B cell (primary cell): ENCODE measurements around the gene RPTOR. TPM values are rescaled to one million over a fixed set of nuclear protein-coding genes. Genes with fewer than 3 reads are reported as not detected.

Experiments
- ATAC-seq: fragments of 200-7000 bp; cut with Tn5 transposase; one replicate; pipeline ENCODE4 v1.10.0; 2021; ENCODE audit warnings: low read depth, mild to moderate bottlenecking, moderate number of reproducible peaks, moderate library complexity
- CTCF ChIA-PET: fragments of 350-600 bp; sonication (Branson Sonifier 250); formaldehyde crosslinking; loops from one replicate; lab custom pipeline; 2021; ENCODE audit warnings: antibody characterized with exemption, inconsistent platforms; lab: Charles Lee
- POLR2A ChIA-PET: fragments of 350-600 bp; sonication (Branson Sonifier 250); formaldehyde crosslinking; loops from one replicate; lab custom pipeline; 2021; ENCODE audit warnings: antibody characterized with exemption; lab: Charles Lee
- DNase-seq: peaks from one replicate; pipeline ENCODE4 v3.0.0; 2013
- H2AFZ ChIP-seq: 2 replicates; pipeline ENCODE4 v1.6.1; 2012; ENCODE audit warnings: mild to moderate bottlenecking, low read depth, low read length; ENCODE audit not compliant: insufficient read depth, poor library complexity, severe bottlenecking
- H3K27ac ChIP-seq, 2 donors: 1 replicate in 1 of 2; 2 replicates in 1 of 2; pipeline ENCODE4 v1.5.1; 2012 to 2013; ENCODE audit warnings: low read length in 2 of 2, mild to moderate bottlenecking in 2 of 2, moderate library complexity in 1 of 2
- H3K27me3 ChIP-seq, 4 experiments: fragments of 200-600 bp in 1 of 4; sonication (generic) in 1 of 4; replicated peaks in 1 of 4; 1 replicate in 2 of 4; 2 replicates in 2 of 4; pipeline versions ENCODE4 v1.6.1 to v1.7.0; 2013 to 2016; ENCODE audit warnings: low read length in 3 of 4, mild to moderate bottlenecking in 2 of 4, mixed read lengths in 1 of 4, moderate library complexity in 1 of 4; ENCODE audit not compliant: insufficient read depth in 4 of 4, control insufficient read depth in 3 of 4; ENCODE audit errors: control extremely low read depth in 1 of 4
- H3K36me3 ChIP-seq, 2 experiments: replicated peaks in 1 of 2; 1 replicate in 1 of 2; 2 replicates in 1 of 2; pipeline versions ENCODE4 v1.6.1 to v1.7.1; 2013; ENCODE audit warnings: low read length in 1 of 2; ENCODE audit not compliant: insufficient read depth in 2 of 2, control insufficient read depth in 1 of 2; ENCODE audit errors: control extremely low read depth in 1 of 2, extremely low read depth in 1 of 2
- H3K4me1 ChIP-seq, 2 donors: fragments of 200-600 bp in 1 of 2; sonication (generic) in 1 of 2; 1 replicate in 1 of 2; 2 replicates in 1 of 2; pipeline versions ENCODE4 v1.5.1 to v1.6.1; 2013 to 2017; ENCODE audit warnings: low read length in 2 of 2; ENCODE audit not compliant: control insufficient read depth in 2 of 2, insufficient read depth in 2 of 2
- H3K4me2 ChIP-seq: replicated peaks from 2 replicates; pipeline ENCODE3; 2012; ENCODE audit warnings: mild to moderate bottlenecking, low read depth, low read length; ENCODE audit not compliant: poor library complexity, severe bottlenecking
- H3K4me3 ChIP-seq, 5 experiments: fragments of 200-600 bp in 1 of 5; sonication (generic) in 1 of 5; 1 replicate in 3 of 5; 2 replicates in 2 of 5; pipeline versions ENCODE4 v1.5.1 to v1.7.0; 2011 to 2016; ENCODE audit warnings: low read length in 4 of 5, mild to moderate bottlenecking in 4 of 5, low read depth in 2 of 5, control low read depth in 1 of 5, moderate library complexity in 1 of 5; ENCODE audit not compliant: insufficient read depth in 1 of 5; ENCODE audit errors: control extremely low read depth in 1 of 5, extremely low read depth in 1 of 5
- H3K79me2 ChIP-seq: fragments of 200-600 bp; sonication (generic); one replicate; pipeline ENCODE4 v1.6.0; 2016; ENCODE audit warnings: low read length; ENCODE audit not compliant: control insufficient read depth, insufficient read depth
- H3K9ac ChIP-seq: fragments of 200-600 bp; sonication (generic); 2 replicates; pipeline ENCODE4 v1.6.1; 2017; ENCODE audit warnings: mild to moderate bottlenecking, low read length, moderate library complexity
- H3K9me3 ChIP-seq, 3 donors: one replicate each; pipeline versions ENCODE4 v1.6.1 to v1.7.1; 2013; ENCODE audit warnings: low read length in 2 of 3; ENCODE audit not compliant: control insufficient read depth in 2 of 3, insufficient read depth in 1 of 3; ENCODE audit errors: control extremely low read depth in 1 of 3
- H4K20me1 ChIP-seq: 2 replicates; pipeline ENCODE4 v1.6.0; 2012; ENCODE audit warnings: mild to moderate bottlenecking, low read length; ENCODE audit not compliant: insufficient read depth, control insufficient read depth, poor library complexity, severe bottlenecking
- H3K27ac Mint-ChIP-seq: one replicate; pipeline ENCODE4 v1.8.0; 2021; ENCODE audit warnings: mixed read lengths
- H3K27me3 Mint-ChIP-seq: one replicate; pipeline ENCODE4 v1.8.0; 2021; ENCODE audit warnings: mixed read lengths
- H3K4me1 Mint-ChIP-seq: one replicate; pipeline ENCODE4 v1.8.0; 2021; ENCODE audit warnings: mixed read lengths
- H3K4me3 Mint-ChIP-seq: one replicate; pipeline ENCODE4 v1.8.0; 2021; ENCODE audit warnings: mixed read lengths
- H3K9me3 Mint-ChIP-seq: one replicate; pipeline ENCODE4 v1.8.0; 2022; ENCODE audit warnings: mixed read lengths; ENCODE audit not compliant: insufficient read depth
- CTCF ChIP-seq: fragments of 200-600 bp; IDR thresholded peaks from one replicate; pipeline ENCODE4 v1.8.0; 2022; ENCODE audit warnings: antibody characterized with exemption, mild to moderate bottlenecking
- EZH2 ChIP-seq: IDR thresholded peaks from 2 replicates; pipeline ENCODE4 v1.6.1; 2012; ENCODE audit warnings: borderline replicate concordance, low read depth, mild to moderate bottlenecking, moderate library complexity, low read length; ENCODE audit not compliant: insufficient read depth, poor library complexity, severe bottlenecking
- WGBS: methylation state at CpG from one replicate; pipeline ENCODE4 v1.1.5; 2013; ENCODE audit warnings: missing lambda C conversion rate; ENCODE audit not compliant: insufficient coverage; 5-methylcytosine and 5-hydroxymethylcytosine counted together
- intact Hi-C: fragments of 100-400 bp; cut with micrococcal nuclease; formaldehyde crosslinking; loops from one replicate; pipeline ENCODE4 v1.10.0; 2022
- polyA plus RNA-seq: library from polyadenylated mRNA; depleted of rRNA; stranded (reverse); fragments of >200 nt; gene quantifications from 2 replicates; pipeline ENCODE4 v1.2.3, GENCODE V29; 2012
- total RNA-seq, 2 donors: library from RNA; stranded (reverse); fragments of 120-200 nt in 1 of 2; gene quantifications; 1 replicate in 1 of 2; 2 replicates in 1 of 2; pipeline versions ENCODE4 v1.2.3 to v1.2.4, GENCODE V29; 2013 to 2022

Gene RPTOR
- total and polyA plus RNA-seq, 2 donors (not counting 1 experiment from before 2014, with no cell fraction given) = 13.4 to 58.8 TPM

GRCh38 chr17:80950466-80951120 lies 406.0 kb downstream of the RPTOR start:
- H3K36me3 ChIP-seq = peaks cover 0 to 30% of the 10 kb centered on the region in 2 experiments
- no peak for TF ChIP-seq EZH2
- TF ChIP-seq CTCF = no peak

More at GRCh38 chr17:80950466-80951120, 406.0 kb downstream of the RPTOR start:
- Histone ChIP-seq H3K4me3 (no peak overlapping the region), H3K79me2 (no peaks in the 10 kb centered on the region), H3K4me2 (no peak overlapping the region), H3K9me3 (peaks cover 0 to 6% (median 0%) of the 10 kb centered on the region in 3 donors), H2AFZ (no peak overlapping the region), H3K4me1 (peaks cover 16 to 23% of the 10 kb centered on the region in 2 donors), H3K27ac (no peak overlapping the region), H4K20me1 (no peaks in the 10 kb centered on the region), H3K9ac (no peak overlapping the region), H3K27me3 (no peaks in the 10 kb centered on the region)
- ATAC-seq (no peak), DNase-seq (no peak)
- CTCF ChIA-PET = interaction anchor here (0.7 kb wide), 1 partner anchor 21 kb away, joined by 3 read pairs; no protein-coding TSS in a partner anchor
- H3K27ac Mint-ChIP-seq = no peak overlapping the region
- H3K9me3 Mint-ChIP-seq = no peaks in the 10 kb centered on the region
- WGBS = 99% methylated on average over 17 of the region's 17 CpGs
- intact Hi-C loops = no loop called here
- H3K4me3 Mint-ChIP-seq = no peak overlapping the region
- POLR2A ChIA-PET = no interaction called here
- H3K27me3 Mint-ChIP-seq = no peaks in the 10 kb centered on the region
- H3K4me1 Mint-ChIP-seq = peaks cover 17% of the 10 kb centered on the region
